ENCODE results near the gene POLR2L. TPM values are rescaled to one million over a fixed set of nuclear protein-coding genes. Genes with fewer than 3 reads are reported as not detected.

The POLR2L gene
- total RNA-seq, 2 donors from 2014 or later = 33.5 to 83.4 TPM

DNA sequence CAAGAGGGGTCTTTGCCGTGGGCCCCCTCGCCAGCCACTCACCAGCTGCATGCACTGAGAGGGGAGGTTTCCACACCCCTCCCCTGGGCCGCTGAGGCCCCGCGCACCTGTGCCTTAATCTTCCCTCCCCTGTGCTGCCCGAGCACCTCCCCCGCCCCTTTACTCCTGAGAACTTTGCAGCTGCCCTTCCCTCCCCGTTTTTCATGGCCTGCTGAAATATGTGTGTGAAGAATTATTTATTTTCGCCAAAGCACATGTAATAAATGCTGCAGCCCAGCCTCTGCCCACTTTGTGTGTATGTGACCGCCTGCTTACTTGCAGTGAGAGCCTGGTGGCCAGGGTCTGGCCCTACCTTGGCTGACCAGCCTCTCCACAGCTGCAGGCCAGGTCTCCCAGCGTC, 17.4 kb downstream of the POLR2L start:
- DNase-seq (peak; percentile 85 to 93 (median 90)), ATAC-seq (peak; percentile 40)
- Histone ChIP-seq H3K4me3 (no peak overlapping the region), H3K9me3 (no peaks in the 10 kb centered on the region), H3K36me3 (replicated peaks in 1 of 2; ENCODE audit: insufficient read depth in 1 of 2, low read depth in 2 of 2) (peaks cover 0 to 2% of the 10 kb centered on the region in 2 donors), H3K27ac (peak overlapping the region; percentile 92 to 100 (median 95)), H3K27me3 (no peaks in the 10 kb centered on the region), H3K4me1 (peaks cover 96% of the 10 kb centered on the region)
- TF ChIP-seq POLR2A (IDR thresholded peaks at IDR 0.05) = no peak
- TF ChIP-seq, protein P1, sequence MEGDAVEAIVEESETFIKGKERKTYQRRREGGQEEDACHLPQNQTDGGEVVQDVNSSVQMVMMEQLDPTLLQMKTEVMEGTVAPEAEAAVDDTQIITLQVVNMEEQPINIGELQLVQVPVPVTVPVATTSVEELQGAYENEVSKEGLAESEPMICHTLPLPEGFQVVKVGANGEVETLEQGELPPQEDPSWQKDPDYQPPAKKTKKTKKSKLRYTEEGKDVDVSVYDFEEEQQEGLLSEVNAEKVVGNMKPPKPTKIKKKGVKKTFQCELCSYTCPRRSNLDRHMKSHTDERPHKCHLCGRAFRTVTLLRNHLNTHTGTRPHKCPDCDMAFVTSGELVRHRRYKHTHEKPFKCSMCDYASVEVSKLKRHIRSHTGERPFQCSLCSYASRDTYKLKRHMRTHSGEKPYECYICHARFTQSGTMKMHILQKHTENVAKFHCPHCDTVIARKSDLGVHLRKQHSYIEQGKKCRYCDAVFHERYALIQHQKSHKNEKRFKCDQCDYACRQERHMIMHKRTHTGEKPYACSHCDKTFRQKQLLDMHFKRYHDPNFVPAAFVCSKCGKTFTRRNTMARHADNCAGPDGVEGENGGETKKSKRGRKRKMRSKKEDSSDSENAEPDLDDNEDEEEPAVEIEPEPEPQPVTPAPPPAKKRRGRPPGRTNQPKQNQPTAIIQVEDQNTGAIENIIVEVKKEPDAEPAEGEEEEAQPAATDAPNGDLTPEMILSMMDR (IDR thresholded peaks at IDR 0.05) = no peak
- intact Hi-C loops (cut with DNase I) = no loop called here
- 24 to 37% methylated on average over 9 to 10 of the region's 11 CpGs for WGBS, 2 donors

DNA sequence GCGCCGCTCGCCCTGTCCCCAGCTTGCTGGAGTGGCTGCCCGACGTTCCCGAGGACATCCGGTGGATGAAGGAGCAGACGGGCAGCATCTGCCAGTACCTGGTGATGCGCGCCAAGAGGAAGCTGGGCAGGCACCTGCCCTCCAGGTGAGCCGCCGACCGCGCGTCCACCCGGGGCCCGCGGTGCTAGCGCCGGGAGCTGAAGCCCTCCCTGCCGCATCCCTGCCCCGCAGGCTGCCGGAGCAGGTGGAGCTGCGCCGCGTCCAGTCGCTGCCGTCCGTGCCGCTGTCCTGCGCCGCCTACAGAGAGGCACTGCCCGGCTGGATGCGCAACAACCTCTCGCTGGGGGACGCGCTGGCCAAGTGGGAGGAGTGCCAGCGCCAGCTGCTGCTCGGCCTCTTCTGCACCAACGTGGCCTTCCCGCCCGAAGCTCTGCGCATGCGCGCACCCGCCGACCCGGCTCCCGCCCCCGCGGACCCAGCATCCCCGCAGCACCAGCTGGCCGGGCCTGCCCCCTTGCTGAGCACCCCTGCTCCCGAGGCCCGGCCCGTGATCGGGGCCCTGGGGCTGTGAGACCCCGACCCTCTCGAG, 17.9 kb downstream of the POLR2L start:
- intact Hi-C loops (cut with DNase I) = no loop called here
- TF ChIP-seq POLR2A (IDR thresholded peaks at IDR 0.05) = peak; percentile 57 to 79 (median 72)
- TF ChIP-seq, protein P1 (IDR thresholded peaks at IDR 0.05) = peak in 1 of 7 experiments; percentile 5
- Histone ChIP-seq H3K27ac (peak overlapping the region; percentile 92 to 100 (median 95)), H3K9me3 (no peaks in the 10 kb centered on the region), H3K4me3 (no peak overlapping the region), H3K4me1 (peaks cover 91% of the 10 kb centered on the region), H3K27me3 (no peaks in the 10 kb centered on the region), H3K36me3 (replicated peaks in 1 of 2; ENCODE audit: insufficient read depth in 1 of 2, low read depth in 2 of 2) (peaks cover 0 to 2% of the 10 kb centered on the region in 2 donors)
- peak; percentile 89 to 93 (median 92) for DNase-seq
- peak; percentile 33 for ATAC-seq
- 41% methylated on average over 33 of the region's 59 CpGs; no CpG with 5 or more reads in 1 of the 2 donors for WGBS, 2 donors

DNA sequence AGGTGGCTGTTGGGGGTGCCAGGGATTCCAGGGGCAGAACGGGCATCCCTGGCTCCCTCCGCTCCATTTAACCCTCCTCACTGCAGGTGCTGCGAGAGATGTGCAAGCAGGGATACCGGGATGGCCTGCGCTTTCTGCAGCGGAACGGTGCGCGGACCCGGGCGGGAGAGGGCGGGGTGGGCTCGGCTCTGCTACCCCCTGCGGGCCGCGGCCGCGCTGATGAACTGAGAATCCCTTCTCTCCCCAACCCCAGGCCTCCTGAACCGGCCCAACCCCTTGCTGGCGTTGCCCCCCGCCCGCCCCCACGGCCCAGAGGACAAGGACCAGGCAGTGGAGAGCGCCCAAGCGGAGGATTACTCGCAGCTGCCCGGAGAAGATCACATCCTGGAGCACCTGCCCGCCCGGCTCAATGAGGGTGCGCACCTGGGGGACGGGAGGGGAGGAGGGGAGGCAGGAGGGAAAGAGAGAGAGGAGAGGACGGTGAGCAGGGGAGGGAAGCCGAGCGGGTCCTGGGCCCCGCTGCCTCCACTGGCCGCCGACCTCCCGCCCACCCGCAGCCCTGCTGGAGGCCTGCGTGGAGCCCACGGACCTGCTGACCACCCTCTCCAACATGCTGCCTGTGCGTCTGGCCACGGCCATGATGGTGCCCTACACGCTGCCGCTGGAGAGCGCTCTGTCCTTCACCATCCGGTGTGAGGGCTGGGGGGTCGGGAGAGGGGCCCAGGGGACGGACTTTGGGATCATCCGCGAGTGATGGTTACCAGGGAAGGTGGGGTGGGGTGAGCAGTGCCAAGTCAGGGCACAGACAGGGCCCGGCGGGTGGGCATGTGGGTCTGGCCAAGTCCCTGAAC, 18.7 kb downstream of the POLR2L start:
- DNase-seq (no peak), ATAC-seq (no peak)
- Histone ChIP-seq H3K9me3 (no peaks in the 10 kb centered on the region), H3K27me3 (no peaks in the 10 kb centered on the region), H3K4me1 (peaks cover 88% of the 10 kb centered on the region), H3K27ac (peak overlapping the region; percentile 92 to 100 (median 95)), H3K4me3 (no peak overlapping the region), H3K36me3 (replicated peaks in 1 of 2; ENCODE audit: insufficient read depth in 1 of 2, low read depth in 2 of 2) (peaks cover 0 to 2% of the 10 kb centered on the region in 2 donors)
- intact Hi-C loops (cut with DNase I) = no loop called here
- TF ChIP-seq, protein P1 (IDR thresholded peaks at IDR 0.05) = no peak
- TF ChIP-seq POLR2A (IDR thresholded peaks at IDR 0.05) = no peak
- WGBS, 2 donors = 38 to 72% methylated on average over 26 to 53 of the region's 53 CpGs

DNA sequence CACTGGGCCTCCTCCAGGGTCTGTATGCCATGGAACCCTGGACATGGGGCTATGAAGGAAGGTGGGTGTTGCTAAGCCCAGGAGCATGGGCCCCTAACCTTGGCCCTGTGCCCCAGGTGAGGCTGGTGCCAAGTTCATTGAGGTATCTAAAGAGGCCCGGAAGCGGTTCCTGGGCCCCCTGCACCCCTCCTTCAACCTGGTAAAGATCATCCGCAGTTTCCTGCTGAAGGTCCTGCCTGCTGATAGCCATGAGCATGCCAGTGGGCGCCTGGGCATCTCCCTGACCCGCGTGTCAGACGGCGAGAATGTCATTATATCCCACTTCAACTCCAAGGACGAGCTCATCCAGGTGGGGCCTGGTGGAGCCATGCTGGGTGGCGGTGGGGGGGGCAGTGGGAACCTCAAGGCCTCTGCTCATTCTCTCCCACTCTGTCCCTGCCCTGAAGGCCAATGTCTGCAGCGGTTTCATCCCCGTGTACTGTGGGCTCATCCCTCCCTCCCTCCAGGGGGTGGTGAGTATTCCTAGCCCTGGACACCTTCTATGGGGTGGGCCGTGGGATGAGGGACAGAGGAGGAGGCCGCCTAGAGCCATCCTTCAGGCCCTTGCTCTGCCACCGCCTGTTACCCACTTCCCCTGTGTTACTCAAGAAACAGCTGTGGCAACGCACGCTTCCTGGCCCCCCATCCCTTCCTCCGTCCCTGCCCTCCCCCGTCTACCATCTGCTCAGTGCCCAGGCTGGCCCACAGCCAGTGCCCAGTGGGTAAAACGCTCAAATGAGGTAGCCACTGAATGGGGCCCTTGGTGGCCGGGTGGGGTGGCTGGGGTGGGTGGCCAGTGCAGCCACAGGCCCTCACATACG, 20.6 kb downstream of the POLR2L start:
- intact Hi-C loops (cut with DNase I) = no loop called here
- ATAC-seq (no peak), DNase-seq (peak; percentile 42 to 69 (median 60))
- Histone ChIP-seq H3K4me3 (no peak overlapping the region), H3K27ac (peak overlapping the region; percentile 92 to 100 (median 98)), H3K4me1 (peaks cover 76% of the 10 kb centered on the region), H3K36me3 (replicated peaks in 1 of 2; ENCODE audit: insufficient read depth in 1 of 2, low read depth in 2 of 2) (peaks cover 0 to 2% of the 10 kb centered on the region in 2 donors), H3K27me3 (no peaks in the 10 kb centered on the region), H3K9me3 (no peaks in the 10 kb centered on the region)
- WGBS, 2 donors = 13 to 17% methylated on average over 16 to 22 of the region's 22 CpGs
- TF ChIP-seq, protein P1 (IDR thresholded peaks at IDR 0.05) = no peak
- no peak for TF ChIP-seq POLR2A (IDR thresholded peaks at IDR 0.05)

All from body of pancreas (tissue), 4 donors.